ENCODE measurements around the gene UTP25. TPM values are rescaled to one million over a fixed set of nuclear protein-coding genes. Genes with fewer than 3 reads are reported as not detected.
A peak's percentile ranks its signal among the peaks of the same experiment; 100 is the strongest.

The UTP25 gene
- total RNA-seq, 1 experiment from 2014 or later, result 4.8 TPM

DNA sequence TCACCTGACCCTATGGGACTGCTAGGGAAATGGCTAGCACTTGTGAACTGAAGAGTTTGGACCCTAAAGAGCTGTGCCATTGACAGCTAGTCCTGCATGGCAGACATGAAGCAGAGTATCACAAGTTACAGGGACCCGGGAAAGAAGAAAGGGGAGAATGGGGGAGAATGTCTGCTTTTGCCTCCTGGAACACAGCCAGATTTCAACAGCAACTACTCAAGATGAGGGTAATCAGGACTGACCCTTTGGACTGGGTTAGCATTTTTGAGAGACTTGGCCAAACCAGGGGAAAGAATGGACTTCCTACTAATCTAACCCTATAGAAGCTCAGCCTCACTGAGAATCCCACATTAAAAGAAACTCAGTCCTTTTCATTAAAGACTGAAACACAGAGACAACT is 8.7 kb upstream of the UTP25 start (continued):
- TF ChIP-seq JAZF1 (CRISPR knock-in tag; IDR thresholded peaks at IDR 0.05) (no peak), ZNF396 (CRISPR knock-in tag; IDR thresholded peaks at IDR 0.05; ENCODE audit: borderline replicate concordance) (no peak)

- Mint-ChIP-seq H3K4me1 (peaks cover 3% of the 10 kb centered on the region; the same call in 1 of the 2 replicates), H3K9me3 (no peaks in the 10 kb centered on the region), H3K4me3 (no peak overlapping the region), H3K27me3 (ENCODE audit: low read depth) (peaks cover 26% of the 10 kb centered on the region), H3K27ac (no peak overlapping the region), H3K36me3 (no peaks in the 10 kb centered on the region)
- DNase-seq (ENCODE audit: low spot score), result no peak
- TF ChIP-seq CREM (CRISPR knock-in tag; IDR thresholded peaks at IDR 0.05), result no peak
- TF ChIP-seq ZBTB21 (CRISPR knock-in tag; IDR thresholded peaks at IDR 0.05; ENCODE audit: borderline replicate concordance), result no peak
- TF ChIP-seq, protein P1, sequence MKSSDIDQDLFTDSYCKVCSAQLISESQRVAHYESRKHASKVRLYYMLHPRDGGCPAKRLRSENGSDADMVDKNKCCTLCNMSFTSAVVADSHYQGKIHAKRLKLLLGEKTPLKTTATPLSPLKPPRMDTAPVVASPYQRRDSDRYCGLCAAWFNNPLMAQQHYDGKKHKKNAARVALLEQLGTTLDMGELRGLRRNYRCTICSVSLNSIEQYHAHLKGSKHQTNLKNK (CRISPR knock-in tag; IDR thresholded peaks at IDR 0.05), result no peak
- TF ChIP-seq ZNF121 (CRISPR knock-in tag; IDR thresholded peaks at IDR 0.05), result no peak
- TF ChIP-seq NFE2L1 (CRISPR knock-in tag; IDR thresholded peaks at IDR 0.05), result no peak
- no peak for TF ChIP-seq GTF2I (CRISPR knock-in tag; conservative IDR thresholded peaks at IDR 0.05)
- ATAC-seq, result no peak
- ChIA-PET POLR2A (no interaction called here), CTCF (interaction anchor here (1.3 to 1.5 kb wide), 2 partner anchors 13 to 37 kb away, joined by 3 read pairs; partner anchors contain the start of gene C1orf74)
Observed at GRCh38 chr1:209820986-209821385, 6.8 kb upstream of the UTP25 start.

DNA sequence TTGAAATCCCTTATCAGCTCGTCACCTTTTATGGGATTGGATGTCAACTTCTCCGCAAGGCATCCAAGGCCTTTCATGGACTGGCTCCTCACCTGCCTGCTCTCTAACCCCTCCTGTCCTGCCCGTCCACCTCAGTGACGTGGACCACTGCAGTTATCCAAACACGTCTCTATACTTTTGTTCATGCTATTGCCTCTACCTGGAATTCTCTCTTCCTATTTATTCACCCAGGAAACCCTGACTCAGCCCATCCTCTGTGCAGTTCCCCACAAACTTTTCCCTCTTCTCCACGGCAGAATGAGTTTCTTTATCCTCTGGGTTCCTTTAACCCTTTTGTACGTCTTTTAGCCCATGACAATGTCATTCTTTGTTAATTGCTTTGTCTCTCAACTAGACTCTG is 5.1 kb upstream of the UTP25 start:
- Mint-ChIP-seq H3K4me1 (peaks cover 6% of the 10 kb centered on the region), H3K36me3 (no peaks in the 10 kb centered on the region), H3K4me3 (no peak overlapping the region), H3K27ac (no peak overlapping the region), H3K9me3 (no peaks in the 10 kb centered on the region), H3K27me3 (ENCODE audit: low read depth) (peaks cover 23% of the 10 kb centered on the region)
- DNase-seq (ENCODE audit: low spot score) (no peak), ATAC-seq (no peak; the same call in 1 of the 2 replicates)
- POLR2A ChIA-PET, result interaction anchor here (1.7 kb wide), 1 partner anchor 39 kb away, joined by 5 read pairs; the partner anchor contains the start of gene C1orf74
- TF ChIP-seq, protein P2, sequence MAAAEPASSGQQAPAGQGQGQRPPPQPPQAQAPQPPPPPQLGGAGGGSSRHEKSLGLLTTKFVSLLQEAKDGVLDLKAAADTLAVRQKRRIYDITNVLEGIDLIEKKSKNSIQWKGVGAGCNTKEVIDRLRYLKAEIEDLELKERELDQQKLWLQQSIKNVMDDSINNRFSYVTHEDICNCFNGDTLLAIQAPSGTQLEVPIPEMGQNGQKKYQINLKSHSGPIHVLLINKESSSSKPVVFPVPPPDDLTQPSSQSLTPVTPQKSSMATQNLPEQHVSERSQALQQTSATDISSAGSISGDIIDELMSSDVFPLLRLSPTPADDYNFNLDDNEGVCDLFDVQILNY (CRISPR knock-in tag; IDR thresholded peaks at IDR 0.05), result no peak
- CTCF ChIA-PET, result interaction anchor here (0.6 to 2.7 kb wide), 11 partner anchors 9 to 230 kb away, joined by 3 to 20 read pairs (median 4); partner anchors contain the start of genes C1orf74 and IRF6

DNA sequence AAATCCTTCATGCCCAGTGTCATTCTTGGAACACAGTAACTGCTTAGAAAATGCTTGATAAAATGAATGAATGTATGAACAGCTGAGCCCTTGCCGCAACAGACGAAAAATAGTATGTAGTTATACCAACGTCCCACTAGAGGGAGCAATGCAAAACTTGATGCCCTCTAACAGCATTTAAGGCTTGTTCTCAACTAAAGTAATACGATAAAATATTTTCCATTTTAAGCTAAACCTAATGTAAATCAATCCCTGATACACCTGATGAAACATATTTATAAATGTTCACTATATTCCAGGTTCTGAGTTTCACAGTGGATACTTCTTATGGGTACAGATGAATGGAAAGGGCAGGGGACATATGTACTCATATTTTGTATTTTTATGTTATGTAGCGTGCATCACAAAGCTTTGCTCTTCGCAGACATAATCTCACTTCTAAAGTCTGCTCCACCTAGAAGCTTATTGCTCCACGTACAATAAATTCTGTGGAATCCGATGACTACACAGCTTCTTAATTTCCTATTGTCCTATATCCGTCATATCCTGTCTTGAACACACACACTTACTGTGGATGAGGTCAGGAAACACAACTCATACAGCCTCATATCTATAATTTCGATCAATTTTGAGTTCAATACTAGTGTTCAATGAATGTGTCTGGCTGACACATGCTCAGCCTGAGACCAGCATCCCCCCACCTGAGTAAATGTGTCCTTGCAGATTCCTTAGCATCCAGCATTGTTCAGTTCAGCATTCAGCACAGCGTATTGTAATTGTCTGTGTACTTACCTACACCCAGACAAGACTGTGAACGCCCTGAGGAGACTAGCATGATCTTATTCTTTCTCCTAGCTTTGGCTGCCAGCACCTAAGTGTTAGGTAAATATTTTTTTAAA is 4.4 kb upstream of the UTP25 start:
- ATAC-seq, result peak; percentile 54
- no peak overlapping the region for H3K4me3 Mint-ChIP-seq
- DNase-seq (ENCODE audit: low spot score), result no peak
- no peaks in the 10 kb centered on the region for H3K9me3 Mint-ChIP-seq
- H3K36me3 Mint-ChIP-seq, result no peaks in the 10 kb centered on the region
- CTCF ChIA-PET, result interaction anchor here (0.6 to 2.7 kb wide), 12 partner anchors 10 to 229 kb away, joined by 3 to 20 read pairs (median 4); partner anchors contain the start of genes C1orf74 and IRF6
- POLR2A ChIA-PET, result interaction anchor here (1.7 kb wide), 1 partner anchor 39 kb away, joined by 5 read pairs; the partner anchor contains the start of gene C1orf74
- H3K4me1 Mint-ChIP-seq, result peaks cover 6% of the 10 kb centered on the region
- H3K27ac Mint-ChIP-seq, result no peak overlapping the region
- TF ChIP-seq, protein P3, sequence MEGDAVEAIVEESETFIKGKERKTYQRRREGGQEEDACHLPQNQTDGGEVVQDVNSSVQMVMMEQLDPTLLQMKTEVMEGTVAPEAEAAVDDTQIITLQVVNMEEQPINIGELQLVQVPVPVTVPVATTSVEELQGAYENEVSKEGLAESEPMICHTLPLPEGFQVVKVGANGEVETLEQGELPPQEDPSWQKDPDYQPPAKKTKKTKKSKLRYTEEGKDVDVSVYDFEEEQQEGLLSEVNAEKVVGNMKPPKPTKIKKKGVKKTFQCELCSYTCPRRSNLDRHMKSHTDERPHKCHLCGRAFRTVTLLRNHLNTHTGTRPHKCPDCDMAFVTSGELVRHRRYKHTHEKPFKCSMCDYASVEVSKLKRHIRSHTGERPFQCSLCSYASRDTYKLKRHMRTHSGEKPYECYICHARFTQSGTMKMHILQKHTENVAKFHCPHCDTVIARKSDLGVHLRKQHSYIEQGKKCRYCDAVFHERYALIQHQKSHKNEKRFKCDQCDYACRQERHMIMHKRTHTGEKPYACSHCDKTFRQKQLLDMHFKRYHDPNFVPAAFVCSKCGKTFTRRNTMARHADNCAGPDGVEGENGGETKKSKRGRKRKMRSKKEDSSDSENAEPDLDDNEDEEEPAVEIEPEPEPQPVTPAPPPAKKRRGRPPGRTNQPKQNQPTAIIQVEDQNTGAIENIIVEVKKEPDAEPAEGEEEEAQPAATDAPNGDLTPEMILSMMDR (IDR thresholded peaks at IDR 0.05), result peak; percentile 56
- TF ChIP-seq JUN (CRISPR knock-in tag; IDR thresholded peaks at IDR 0.05), result no peak
- no peak for TF ChIP-seq CREB1 (CRISPR knock-in tag; IDR thresholded peaks at IDR 0.05)
- peaks cover 22% of the 10 kb centered on the region for H3K27me3 Mint-ChIP-seq (ENCODE audit: low read depth)
